SK-N-SH treated with all-trans-retinoic acid at 6 μM for 48 hours (cell line): ENCODE data around the gene SLC18A3.

Experiments
- ATAC-seq: fragments of 200-7000 bp; cut with Tn5 transposase; 3 replicates; pipeline ENCODE4 v1.9.1; 2020; ENCODE audit warnings: mild to moderate bottlenecking, moderate library complexity
- ARNTL ChIP-seq: fragments of 450-650 bp; formaldehyde crosslinking; IDR thresholded peaks from 2 replicates; pipeline ENCODE4 v1.5.0; 2020; ENCODE audit warnings: low read depth, mild to moderate bottlenecking, moderate library complexity, borderline replicate concordance
- BACH2 ChIP-seq: fragments of 250-450 bp; sonication (Bioruptor Pico); IDR thresholded peaks from 2 replicates; pipeline ENCODE4 v1.9.0; 2021; ENCODE audit warnings: mild to moderate bottlenecking, borderline replicate concordance
- CREB5 ChIP-seq: fragments of 250-450 bp; sonication (Bioruptor Pico); IDR thresholded peaks from 2 replicates; pipeline ENCODE4 v1.5.1; 2020; ENCODE audit warnings: low read depth, mild to moderate bottlenecking, moderate library complexity
- CSDC2 ChIP-seq: fragments of 250-450 bp; sonication (Bioruptor Pico); IDR thresholded peaks from 2 replicates; pipeline ENCODE4 v1.5.0; 2020; ENCODE audit warnings: mild to moderate bottlenecking, moderate library complexity
- CSRNP3 ChIP-seq: fragments of 250-450 bp; sonication (Bioruptor Pico); IDR thresholded peaks from 2 replicates; pipeline ENCODE4 v1.5.1; 2021; ENCODE audit warnings: mild to moderate bottlenecking, moderate library complexity
- ESRRG ChIP-seq: fragments of 250-450 bp; sonication (Bioruptor Pico); IDR thresholded peaks from 2 replicates; pipeline ENCODE4 v1.6.1; 2021; ENCODE audit warnings: mild to moderate bottlenecking
- GLIS3 ChIP-seq: fragments of 250-450 bp; sonication (Bioruptor Pico); IDR thresholded peaks from 2 replicates; pipeline ENCODE4 v1.5.0; 2020; ENCODE audit warnings: mild to moderate bottlenecking, moderate library complexity
- ISL1 ChIP-seq: fragments of 250-450 bp; sonication (Bioruptor Pico); IDR thresholded peaks from 2 replicates; pipeline ENCODE4 v2.1.2; 2022; ENCODE audit warnings: mild to moderate bottlenecking, moderate library complexity
- OSR1 ChIP-seq: fragments of 250-450 bp; sonication (Bioruptor Pico); IDR thresholded peaks from 2 replicates; pipeline ENCODE4 v1.8.0; 2022; ENCODE audit warnings: moderate library complexity, mild to moderate bottlenecking, inconsistent platforms
- PATZ1 ChIP-seq: fragments of 250-450 bp; sonication (Bioruptor Pico); IDR thresholded peaks from 2 replicates; pipeline ENCODE4 v1.8.0; 2020; ENCODE audit warnings: mild to moderate bottlenecking, moderate library complexity, borderline replicate concordance
- POU6F1 ChIP-seq: fragments of 250-450 bp; sonication (Bioruptor Pico); IDR thresholded peaks from 2 replicates; pipeline ENCODE4 v1.8.0; 2021; ENCODE audit warnings: low read depth, mild to moderate bottlenecking, moderate library complexity, borderline replicate concordance
- PPARA ChIP-seq: fragments of 250-450 bp; sonication (Bioruptor Pico); IDR thresholded peaks from 2 replicates; pipeline ENCODE4 v1.5.0; 2020; ENCODE audit warnings: mild to moderate bottlenecking, borderline replicate concordance
- RARB ChIP-seq: fragments of 250-450 bp; sonication (Bioruptor Pico); IDR thresholded peaks from 2 replicates; pipeline ENCODE4 v1.8.0; 2021; ENCODE audit warnings: mild to moderate bottlenecking, moderate library complexity
- SNAI2 ChIP-seq: fragments of 250-450 bp; sonication (Bioruptor Pico); IDR thresholded peaks from 2 replicates; pipeline ENCODE4 v1.5.0; 2020; ENCODE audit warnings: mild to moderate bottlenecking, moderate library complexity
- TCF4 ChIP-seq: fragments of 250-450 bp; sonication (Bioruptor Pico); IDR thresholded peaks from 2 replicates; pipeline ENCODE4 v1.8.0; 2021; ENCODE audit warnings: mild to moderate bottlenecking, moderate library complexity, borderline replicate concordance
- TOX ChIP-seq: fragments of 250-450 bp; sonication (Bioruptor Pico); IDR thresholded peaks from 2 replicates; pipeline ENCODE4 v1.8.0; 2021; ENCODE audit warnings: mild to moderate bottlenecking, moderate library complexity, borderline replicate concordance
- ZC3H10 ChIP-seq: fragments of 250-450 bp; sonication (Bioruptor Pico); IDR thresholded peaks from 2 replicates; pipeline ENCODE4 v1.5.1; 2021; ENCODE audit warnings: mild to moderate bottlenecking, moderate library complexity
- ZFP3 ChIP-seq: fragments of 250-450 bp; sonication (Bioruptor Pico); IDR thresholded peaks from 2 replicates; pipeline ENCODE4 v1.5.0; 2020; ENCODE audit warnings: mild to moderate bottlenecking, moderate library complexity
- ZFP30 ChIP-seq: fragments of 450-650 bp; formaldehyde crosslinking; IDR thresholded peaks from 2 replicates; pipeline ENCODE4 v1.5.0; 2022; ENCODE audit warnings: mild to moderate bottlenecking, moderate library complexity
- ZNF565 ChIP-seq: fragments of 450-650 bp; formaldehyde crosslinking; conservative IDR thresholded peaks from 2 replicates; pipeline ENCODE4 v1.5.0; 2020; ENCODE audit warnings: low read depth, mild to moderate bottlenecking, moderate library complexity
- ZNF70 ChIP-seq: fragments of 450-650 bp; formaldehyde crosslinking; IDR thresholded peaks from 2 replicates; pipeline ENCODE4 v1.5.0; 2020; ENCODE audit warnings: mild to moderate bottlenecking, moderate library complexity
- ZNF8 ChIP-seq: fragments of 450-650 bp; formaldehyde crosslinking; IDR thresholded peaks from 2 replicates; pipeline ENCODE4 v1.5.0; 2020; ENCODE audit warnings: mild to moderate bottlenecking, moderate library complexity

Gene SLC18A3

GRCh38 chr10:49656845-49657493, 46.9 kb downstream of the SLC18A3 start:
- TF ChIP-seq ARNTL (CRISPR knock-in tag) (no peak), POU6F1 (CRISPR knock-in tag) (no peak), PPARA (no peak), CSRNP3 (no peak), RARB (CRISPR knock-in tag) (no peak), TCF4 (CRISPR knock-in tag) (no peak), OSR1 (CRISPR knock-in tag) (no peak), ESRRG (no peak), TOX (CRISPR knock-in tag) (no peak), GLIS3 (CRISPR knock-in tag) (no peak), ZFP30 (CRISPR knock-in tag) (no peak), ZC3H10 (CRISPR knock-in tag) (no peak), ZFP3 (no peak)
- ATAC-seq = no peak

- TF ChIP-seq GLIS3 (CRISPR knock-in tag) = no peak
- TF ChIP-seq ESRRG = no peak
- TF ChIP-seq PPARA = no peak
- TF ChIP-seq ZC3H10 (CRISPR knock-in tag) = no peak
- ATAC-seq = no peak
Observed at GRCh38 chr10:49657606-49658005, 47.5 kb downstream of the SLC18A3 start.

- ATAC-seq = no peak
- TF ChIP-seq RARB (CRISPR knock-in tag) (no peak), ZFP3 (no peak), ZNF8 (no peak), BACH2 (no peak), SNAI2 (CRISPR knock-in tag) (no peak), TCF4 (CRISPR knock-in tag) (no peak), ZNF565 (CRISPR knock-in tag) (no peak), ZFP30 (CRISPR knock-in tag) (no peak), TOX (CRISPR knock-in tag) (no peak), PATZ1 (no peak), POU6F1 (CRISPR knock-in tag) (no peak), CREB5 (CRISPR knock-in tag) (no peak), ARNTL (CRISPR knock-in tag) (no peak), CSDC2 (CRISPR knock-in tag) (no peak), CSRNP3 (no peak), ESRRG (no peak), OSR1 (CRISPR knock-in tag) (no peak), ZNF70 (no peak), ISL1 (no peak), GLIS3 (CRISPR knock-in tag) (no peak)
Observed at GRCh38 chr10:49661140-49661856, 51.2 kb downstream of the SLC18A3 start.
